Neural cell (in vitro differentiated cells): ENCODE measurements around the gene ODC1. TPM values are rescaled to one million over a fixed set of nuclear protein-coding genes. Genes with fewer than 3 reads are reported as not detected.

Experiments
- H2AFZ ChIP-seq: fragments of 200-600, 300-800 bp; sonication (generic), shearing (Covaris generic); 2 replicates; pipeline ENCODE4 v1.6.0; 2014; ENCODE audit warnings: low read depth, mild to moderate bottlenecking, antibody characterized with exemption, low read length, moderate library complexity
- H3F3A ChIP-seq: fragments of 200-600 bp; shearing (Covaris generic); 2 replicates; pipeline ENCODE4 v1.6.1; 2016; ENCODE audit warnings: mild to moderate bottlenecking, moderate library complexity, mixed read lengths, antibody characterized with exemption, low read length; ENCODE audit not compliant: insufficient read depth, poor library complexity, severe bottlenecking
- H3K27ac ChIP-seq: fragments of 200-600, 300-800 bp; sonication (generic), shearing (Covaris generic); 2 replicates; pipeline ENCODE4 v1.5.1; 2014; ENCODE audit warnings: mild to moderate bottlenecking, low read length, moderate library complexity
- H3K27me3 ChIP-seq: fragments of 300-800, 200-600 bp; sonication (generic), shearing (Covaris generic); 2 replicates; pipeline ENCODE4 v1.6.0; 2014; ENCODE audit warnings: mild to moderate bottlenecking, low read depth, low read length, moderate library complexity; ENCODE audit not compliant: insufficient read depth
- H3K36me3 ChIP-seq: fragments of 300-800, 200-600 bp; sonication (generic), shearing (Covaris generic); 2 replicates; pipeline ENCODE4 v1.5.1; 2014; ENCODE audit warnings: mild to moderate bottlenecking, antibody characterized with exemption, low read length, moderate library complexity; ENCODE audit not compliant: insufficient read depth
- H3K4me2 ChIP-seq: fragments of 300-800, 200-600 bp; sonication (generic), shearing (Covaris generic); 2 replicates; pipeline ENCODE4 v1.6.0; 2014; ENCODE audit warnings: mild to moderate bottlenecking, low read length
- H3K4me3 ChIP-seq: fragments of 300-800, 200-600 bp; sonication (generic), shearing (Covaris generic); 2 replicates; pipeline ENCODE4 v1.5.1; 2014; ENCODE audit warnings: mild to moderate bottlenecking, low read length, moderate library complexity
- H3K79me2 ChIP-seq: fragments of 200-600 bp; shearing (Covaris generic); replicated peaks from 2 replicates; pipeline ENCODE4 v1.6.0; 2014; ENCODE audit warnings: mild to moderate bottlenecking, low read length, moderate library complexity; ENCODE audit not compliant: insufficient read depth
- H3K9ac ChIP-seq: fragments of 300-800, 200-600 bp; sonication (generic), shearing (Covaris generic); 2 replicates; pipeline ENCODE4 v1.6.1; 2016; ENCODE audit warnings: mild to moderate bottlenecking, low read length, mixed read lengths
- H3K9me2 ChIP-seq: fragments of 200-600 bp; shearing (Covaris generic); 2 replicates; pipeline ENCODE4 v1.6.1; 2016; ENCODE audit warnings: mild to moderate bottlenecking, low read length, mixed read lengths; ENCODE audit not compliant: insufficient read depth
- H3K9me3 ChIP-seq: fragments of 200-600, 300-800 bp; sonication (generic), shearing (Covaris generic); 2 replicates; pipeline ENCODE4 v1.6.1; 2016; ENCODE audit warnings: mild to moderate bottlenecking, mixed run types, low read length, moderate library complexity, mixed read lengths
- H4K20me1 ChIP-seq: fragments of 200-600 bp; shearing (Covaris generic); 2 replicates; pipeline ENCODE4 v1.6.1; 2016; ENCODE audit warnings: mild to moderate bottlenecking, mixed run types; ENCODE audit not compliant: insufficient read depth
- EP300 ChIP-seq: fragments of 450-650 bp; conservative IDR thresholded peaks from 2 replicates; pipeline ENCODE4 v1.6.1; 2014; ENCODE audit warnings: antibody characterized with exemption, mild to moderate bottlenecking, moderate library complexity; ENCODE audit not compliant: poor library complexity, severe bottlenecking
- EZH2 ChIP-seq: fragments of 200-600, 300-800 bp; shearing (Covaris generic), sonication (generic); IDR thresholded peaks from 2 replicates; pipeline ENCODE4 v1.6.1; 2014; ENCODE audit warnings: antibody characterized with exemption, low read length, borderline replicate concordance, mild to moderate bottlenecking; ENCODE audit not compliant: insufficient read depth, poor library complexity, severe bottlenecking
- MXI1 ChIP-seq: fragments of 450-650 bp; conservative IDR thresholded peaks from 2 replicates; pipeline ENCODE4 v1.6.1; 2014; ENCODE audit warnings: antibody characterized with exemption, mild to moderate bottlenecking; ENCODE audit not compliant: poor library complexity, severe bottlenecking
- POLR2AphosphoS5 ChIP-seq: IDR thresholded peaks from 2 replicates; pipeline ENCODE4 v1.6.1; 2012
- RAD21 ChIP-seq: fragments of 450-650 bp; conservative IDR thresholded peaks from 2 replicates; pipeline ENCODE4 v1.6.1; 2014; ENCODE audit warnings: antibody characterized with exemption, mild to moderate bottlenecking, moderate library complexity
- SMC3 ChIP-seq: fragments of 450-650 bp; conservative IDR thresholded peaks from 2 replicates; pipeline ENCODE4 v1.6.1; 2014; ENCODE audit warnings: antibody characterized with exemption, mild to moderate bottlenecking, moderate library complexity; ENCODE audit not compliant: poor library complexity
- TAF1 ChIP-seq: IDR thresholded peaks from 2 replicates; pipeline ENCODE4 v1.6.1; 2012; ENCODE audit warnings: low read depth
- polyA plus RNA-seq: library from polyadenylated mRNA; depleted of rRNA; stranded (reverse); fragments of >200 nt; gene quantifications from 2 replicates; pipeline ENCODE4 v1.2.3, GENCODE V29; 2014
- TF ChIP-seq, protein P1 (sequence below): fragments of 450-650 bp; IDR thresholded peaks from 2 replicates; pipeline ENCODE4 v1.5.1; 2014; ENCODE audit warnings: antibody characterized with exemption, mild to moderate bottlenecking, moderate library complexity; ENCODE audit not compliant: poor library complexity, severe bottlenecking
- TF ChIP-seq, protein P2 (sequence below): IDR thresholded peaks from 2 replicates; pipeline ENCODE4 v1.6.1; 2012; ENCODE audit warnings: borderline replicate concordance

Gene ODC1
- polyA plus RNA-seq, 1 donor from 2014 or later = 1,107 TPM

DNA sequence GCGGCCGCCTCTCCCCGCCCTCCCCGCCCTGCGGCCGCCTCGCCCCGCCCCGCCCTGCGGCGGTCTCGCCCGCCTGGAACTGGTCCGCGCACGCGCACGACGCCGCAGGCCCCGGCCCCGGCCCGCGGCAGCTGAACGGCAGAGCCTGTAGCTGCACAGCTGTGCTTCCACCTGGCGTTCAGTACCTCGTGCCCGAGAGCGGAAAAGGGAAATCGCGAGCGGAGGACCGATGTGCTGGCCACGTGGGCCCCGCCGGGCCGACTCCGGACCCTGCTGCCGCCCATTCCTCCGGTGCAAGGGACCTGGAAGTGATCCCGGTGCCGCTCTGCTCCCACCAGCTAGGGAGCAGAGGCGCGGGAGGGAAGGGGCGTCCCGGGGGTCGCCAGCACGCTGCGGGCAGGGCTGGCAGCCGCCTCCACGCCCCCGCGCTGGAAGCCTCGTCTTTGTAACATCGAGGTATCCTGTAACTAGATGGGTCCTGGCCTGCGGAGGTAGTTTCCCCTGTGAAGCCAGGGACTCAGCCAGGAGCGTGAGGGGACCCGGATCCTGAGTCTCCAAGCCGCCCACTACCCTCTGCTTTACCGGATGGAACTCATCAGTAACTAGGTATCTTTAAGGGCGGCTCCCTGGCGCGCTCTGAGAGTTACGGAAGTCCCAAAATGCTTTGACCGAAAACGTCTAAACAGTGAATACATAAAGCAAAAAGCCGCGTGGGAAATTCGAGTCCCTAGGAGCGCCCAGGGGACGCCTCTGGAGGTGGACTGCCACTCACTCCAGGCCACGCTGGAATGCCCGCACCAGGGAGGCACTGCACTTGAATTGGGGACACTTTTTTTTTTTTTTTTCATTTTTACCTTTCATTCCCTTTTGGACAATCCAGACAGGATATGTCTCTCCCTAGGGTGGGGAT, 704 bp upstream of the ODC1 start:
- Histone ChIP-seq H3K27me3 (no peaks in the 10 kb centered on the region), H3K79me2 (peaks cover 39% of the 10 kb centered on the region), H3K36me3 (peaks cover 12% of the 10 kb centered on the region), H3K9me2 (no peaks in the 10 kb centered on the region), H3K4me3 (peak overlapping the region; percentile 71), H3F3A (no peaks in the 10 kb centered on the region), H2AFZ (peak overlapping the region; percentile 18), H3K4me2 (peak overlapping the region; percentile 78), H3K9me3 (no peaks in the 10 kb centered on the region), H3K27ac (peak overlapping the region; percentile 88), H3K9ac (peak overlapping the region; percentile 79), H4K20me1 (peaks cover 38% of the 10 kb centered on the region)
- TF ChIP-seq RAD21 = peak; percentile 59
- TF ChIP-seq EP300 = no peak
- TF ChIP-seq, protein P1, sequence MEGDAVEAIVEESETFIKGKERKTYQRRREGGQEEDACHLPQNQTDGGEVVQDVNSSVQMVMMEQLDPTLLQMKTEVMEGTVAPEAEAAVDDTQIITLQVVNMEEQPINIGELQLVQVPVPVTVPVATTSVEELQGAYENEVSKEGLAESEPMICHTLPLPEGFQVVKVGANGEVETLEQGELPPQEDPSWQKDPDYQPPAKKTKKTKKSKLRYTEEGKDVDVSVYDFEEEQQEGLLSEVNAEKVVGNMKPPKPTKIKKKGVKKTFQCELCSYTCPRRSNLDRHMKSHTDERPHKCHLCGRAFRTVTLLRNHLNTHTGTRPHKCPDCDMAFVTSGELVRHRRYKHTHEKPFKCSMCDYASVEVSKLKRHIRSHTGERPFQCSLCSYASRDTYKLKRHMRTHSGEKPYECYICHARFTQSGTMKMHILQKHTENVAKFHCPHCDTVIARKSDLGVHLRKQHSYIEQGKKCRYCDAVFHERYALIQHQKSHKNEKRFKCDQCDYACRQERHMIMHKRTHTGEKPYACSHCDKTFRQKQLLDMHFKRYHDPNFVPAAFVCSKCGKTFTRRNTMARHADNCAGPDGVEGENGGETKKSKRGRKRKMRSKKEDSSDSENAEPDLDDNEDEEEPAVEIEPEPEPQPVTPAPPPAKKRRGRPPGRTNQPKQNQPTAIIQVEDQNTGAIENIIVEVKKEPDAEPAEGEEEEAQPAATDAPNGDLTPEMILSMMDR = peak; percentile 69
- peak; percentile 65 for TF ChIP-seq SMC3
- peak; percentile 79 for TF ChIP-seq POLR2AphosphoS5
- TF ChIP-seq MXI1 = peak; percentile 97
- TF ChIP-seq, protein P2, sequence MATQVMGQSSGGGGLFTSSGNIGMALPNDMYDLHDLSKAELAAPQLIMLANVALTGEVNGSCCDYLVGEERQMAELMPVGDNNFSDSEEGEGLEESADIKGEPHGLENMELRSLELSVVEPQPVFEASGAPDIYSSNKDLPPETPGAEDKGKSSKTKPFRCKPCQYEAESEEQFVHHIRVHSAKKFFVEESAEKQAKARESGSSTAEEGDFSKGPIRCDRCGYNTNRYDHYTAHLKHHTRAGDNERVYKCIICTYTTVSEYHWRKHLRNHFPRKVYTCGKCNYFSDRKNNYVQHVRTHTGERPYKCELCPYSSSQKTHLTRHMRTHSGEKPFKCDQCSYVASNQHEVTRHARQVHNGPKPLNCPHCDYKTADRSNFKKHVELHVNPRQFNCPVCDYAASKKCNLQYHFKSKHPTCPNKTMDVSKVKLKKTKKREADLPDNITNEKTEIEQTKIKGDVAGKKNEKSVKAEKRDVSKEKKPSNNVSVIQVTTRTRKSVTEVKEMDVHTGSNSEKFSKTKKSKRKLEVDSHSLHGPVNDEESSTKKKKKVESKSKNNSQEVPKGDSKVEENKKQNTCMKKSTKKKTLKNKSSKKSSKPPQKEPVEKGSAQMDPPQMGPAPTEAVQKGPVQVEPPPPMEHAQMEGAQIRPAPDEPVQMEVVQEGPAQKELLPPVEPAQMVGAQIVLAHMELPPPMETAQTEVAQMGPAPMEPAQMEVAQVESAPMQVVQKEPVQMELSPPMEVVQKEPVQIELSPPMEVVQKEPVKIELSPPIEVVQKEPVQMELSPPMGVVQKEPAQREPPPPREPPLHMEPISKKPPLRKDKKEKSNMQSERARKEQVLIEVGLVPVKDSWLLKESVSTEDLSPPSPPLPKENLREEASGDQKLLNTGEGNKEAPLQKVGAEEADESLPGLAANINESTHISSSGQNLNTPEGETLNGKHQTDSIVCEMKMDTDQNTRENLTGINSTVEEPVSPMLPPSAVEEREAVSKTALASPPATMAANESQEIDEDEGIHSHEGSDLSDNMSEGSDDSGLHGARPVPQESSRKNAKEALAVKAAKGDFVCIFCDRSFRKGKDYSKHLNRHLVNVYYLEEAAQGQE = peak; percentile 71
- TF ChIP-seq TAF1 = peak; percentile 80
- no peak for TF ChIP-seq EZH2

DNA sequence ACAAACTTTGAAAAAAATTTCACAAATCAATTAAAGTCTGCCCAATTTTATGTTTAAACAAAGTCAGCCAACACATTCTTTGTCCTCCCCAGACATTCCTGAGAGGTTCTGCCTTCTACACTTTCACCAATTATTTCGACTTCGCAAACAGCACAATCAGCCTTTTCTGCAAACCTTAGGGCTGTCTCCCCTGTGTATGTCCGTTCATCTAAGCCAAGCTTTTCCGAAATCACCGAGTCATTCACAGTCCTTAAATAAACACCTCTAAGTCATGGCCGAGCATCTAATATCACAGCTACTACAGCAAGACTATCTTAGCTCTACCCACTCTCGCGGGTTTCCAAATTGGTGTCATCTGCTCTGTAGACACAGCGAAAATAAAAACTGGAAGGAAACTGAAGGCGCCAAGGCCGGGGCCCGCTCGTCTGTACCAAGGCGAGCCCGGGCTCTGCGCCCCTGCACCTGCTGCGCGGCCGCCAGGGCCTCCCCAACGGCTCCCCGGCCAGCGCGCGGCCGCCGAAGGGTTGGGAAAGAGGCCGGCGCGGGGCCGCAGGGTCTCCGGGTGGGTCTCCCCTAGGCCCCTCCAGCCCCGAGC, 730 bp downstream of the ODC1 start:
- no peak overlapping the region for H2AFZ ChIP-seq
- H3K27me3 ChIP-seq = no peaks in the 10 kb centered on the region
- H3K4me2 ChIP-seq = peak overlapping the region; percentile 93
- H3F3A ChIP-seq = no peaks in the 10 kb centered on the region
- H3K4me3 ChIP-seq = peak overlapping the region; percentile 70
- peaks cover 51% of the 10 kb centered on the region for H4K20me1 ChIP-seq
- peak overlapping the region; percentile 79 for H3K27ac ChIP-seq
- no peaks in the 10 kb centered on the region for H3K9me3 ChIP-seq
- H3K9ac ChIP-seq = peak overlapping the region; percentile 89
- H3K79me2 ChIP-seq = peaks cover 52% of the 10 kb centered on the region
- peaks cover 18% of the 10 kb centered on the region for H3K36me3 ChIP-seq
- H3K9me2 ChIP-seq = no peaks in the 10 kb centered on the region
- TF ChIP-seq RAD21 = no peak
- TF ChIP-seq MXI1 = no peak
- peak; percentile 23 for TF ChIP-seq SMC3
